Gastrocnemius medialis (tissue), 4 donors: ENCODE results near the gene CAMKV. TPM values are rescaled to one million over a fixed set of nuclear protein-coding genes. Genes with fewer than 3 reads are reported as not detected.

Source experiments
- ATAC-seq, 2 donors: fragments of 150-250 bp; one replicate each; pipeline ENCODE4 v1.9.1; 2016
- DNase-seq, 2 donors: peaks; one replicate each; pipeline ENCODE4 v3.0.0-alpha.2; 2019
- H3K27ac ChIP-seq, 4 donors: fragments of 200-600 bp; sonication (generic); 1 replicate in 1 of 4; 2 replicates in 3 of 4; pipeline ENCODE4 v1.5.1; 2016 to 2018; ENCODE audit warnings: mild to moderate bottlenecking in 2 of 4, moderate library complexity in 1 of 4
- H3K27me3 ChIP-seq, 3 donors: fragments of 200-600 bp; sonication (generic) in 2 of 3; 1 replicate in 1 of 3; 2 replicates in 2 of 3; pipeline versions ENCODE4 v1.5.1 to v1.6.0; 2016 to 2019; ENCODE audit warnings: mild to moderate bottlenecking in 1 of 3, moderate library complexity in 1 of 3
- H3K36me3 ChIP-seq, 2 donors: fragments of 200-600 bp; sonication (generic) in 1 of 2; one replicate each; pipeline ENCODE4 v1.5.1; 2017 to 2018
- H3K4me1 ChIP-seq, 2 donors: fragments of 200-600 bp; sonication (generic) in 1 of 2; one replicate each; pipeline ENCODE4 v1.5.1; 2016 to 2017; ENCODE audit warnings: mild to moderate bottlenecking in 2 of 2
- H3K4me3 ChIP-seq, 4 donors: fragments of 200-600 bp; sonication (generic) in 3 of 4; 1 replicate in 1 of 4; 2 replicates in 3 of 4; pipeline ENCODE4 v1.5.1; 2016 to 2019; ENCODE audit warnings: mild to moderate bottlenecking in 2 of 4
- H3K9me3 ChIP-seq, 3 donors: fragments of 200-600 bp; sonication (generic) in 2 of 3; 1 replicate in 1 of 3; 2 replicates in 2 of 3; pipeline ENCODE4 v1.5.1; 2016 to 2019
- CTCF ChIP-seq, 5 experiments: fragments of 450-650 bp in 3 of 5; fragments of 200-600 bp in 2 of 5; sonication (generic) in 2 of 5; IDR thresholded peaks in 4 of 5; conservative IDR thresholded peaks in 1 of 5; 1 replicate in 4 of 5; 2 replicates in 1 of 5; pipeline ENCODE4 v1.5.1; 2016 to 2019; ENCODE audit warnings: antibody characterized with exemption in 5 of 5, mild to moderate bottlenecking in 3 of 5, moderate library complexity in 3 of 5
- POLR2A ChIP-seq, 2 donors: fragments of 450-650 bp; IDR thresholded peaks; one replicate each; pipeline ENCODE4 v1.6.1; 2017; ENCODE audit warnings: antibody characterized with exemption in 2 of 2, mild to moderate bottlenecking in 2 of 2, moderate library complexity in 2 of 2
- in situ Hi-C, 4 donors: fragments of 200-750 bp; cut with MboI; loops; one replicate each; pipeline versions ENCODE4 v1.15.0 to v1.8.0; 2017; ENCODE audit warnings: low sequenced_read_pairs in 4 of 4
- intact Hi-C: fragments of 100-400 bp; cut with DNase I; formaldehyde crosslinking; loops from one replicate; pipeline ENCODE4 v1.15.1; 2023; ENCODE audit warnings: low total_unique reads
- total RNA-seq, 4 donors: library from RNA; depleted of rRNA; stranded (reverse); fragments of >200 nt; gene quantifications; one replicate each; pipeline versions ENCODE4 v1.1.0 to v1.2.3, GENCODE V29; 2016

CAMKV gene
- total RNA-seq, 4 donors from 2014 or later = not detected

GRCh38 chr3:49841806-49842205, 27.9 kb downstream of the CAMKV start:
- H3K4me3 ChIP-seq = no peak overlapping the region
- H3K27me3 ChIP-seq = no peaks in the 10 kb centered on the region
- peaks cover 9 to 18% of the 10 kb centered on the region in 2 donors for H3K4me1 ChIP-seq
- no peaks in the 10 kb centered on the region for H3K9me3 ChIP-seq
- H3K27ac ChIP-seq = no peak overlapping the region
- TF ChIP-seq CTCF (IDR thresholded peaks at IDR 0.05 in 4 of 5, conservative IDR thresholded peaks at IDR 0.05 in 1 of 5) (no peak), POLR2A (IDR thresholded peaks at IDR 0.05) (no peak)
- ATAC-seq (no peak), DNase-seq (no peak)
- H3K36me3 ChIP-seq = no peaks in the 10 kb centered on the region
- intact Hi-C loops (loop anchor here (10.0 kb wide), 1 partner anchor 63 kb away; the partner anchor contains the start of gene MST1R), in situ Hi-C loops (loop anchor here in 2 of 4 donors (5.0 to 25.0 kb wide), 3 partner anchors 35 to 305 kb away; partner anchors contain the start of gene INKA1 (in 1 of the 2))

- peak in 1 of 5 experiments; percentile 27 for TF ChIP-seq CTCF (IDR thresholded peaks at IDR 0.05 in 4 of 5, conservative IDR thresholded peaks at IDR 0.05 in 1 of 5)
- no peak for TF ChIP-seq POLR2A (IDR thresholded peaks at IDR 0.05)
- Histone ChIP-seq H3K4me1 (peaks cover 9 to 18% of the 10 kb centered on the region in 2 donors), H3K27me3 (no peaks in the 10 kb centered on the region), H3K27ac (no peak overlapping the region), H3K4me3 (no peak overlapping the region), H3K36me3 (no peaks in the 10 kb centered on the region), H3K9me3 (no peaks in the 10 kb centered on the region)
- in situ Hi-C loops = loop anchor here in 2 of 4 donors (5.0 to 25.0 kb wide), 3 partner anchors 34 to 304 kb away; partner anchors contain the start of gene INKA1 (in 1 of the 2)
- ATAC-seq (no peak), DNase-seq (no peak)
- intact Hi-C loops = loop anchor here (10.0 kb wide), 1 partner anchor 64 kb away; the partner anchor contains the start of gene MST1R
Observed at GRCh38 chr3:49841126-49841696, 28.5 kb downstream of the CAMKV start.

GRCh38 chr3:49840388-49840787, 29.3 kb downstream of the CAMKV start:
- in situ Hi-C loops = loop anchor here in 2 of 4 donors (5.0 to 25.0 kb wide), 3 partner anchors 33 to 303 kb away; partner anchors contain the start of gene INKA1 (in 1 of the 2)
- Histone ChIP-seq H3K36me3 (no peaks in the 10 kb centered on the region), H3K4me1 (peaks cover 9 to 18% of the 10 kb centered on the region in 2 donors), H3K4me3 (no peak overlapping the region), H3K27ac (peak overlapping the region in 1 of 4 donors; percentile 76), H3K9me3 (no peaks in the 10 kb centered on the region), H3K27me3 (no peaks in the 10 kb centered on the region)
- intact Hi-C loops = loop anchor here (10.0 kb wide), 1 partner anchor 64 kb away; the partner anchor contains the start of gene MST1R
- no peak for DNase-seq
- no peak for TF ChIP-seq POLR2A (IDR thresholded peaks at IDR 0.05)
- no peak for TF ChIP-seq CTCF (IDR thresholded peaks at IDR 0.05 in 4 of 5, conservative IDR thresholded peaks at IDR 0.05 in 1 of 5)
- no peak for ATAC-seq

- peaks cover 9 to 18% of the 10 kb centered on the region in 2 donors for H3K4me1 ChIP-seq
- intact Hi-C loops (loop anchor here (1.0 kb wide), 2 partner anchors 37 to 136 kb away; no protein-coding TSS in a partner anchor), in situ Hi-C loops (loop anchor here in 2 of 4 donors (5.0 to 25.0 kb wide), 2 partner anchors 42 to 302 kb away; partner anchors contain the start of gene CDHR4 (in 1 of the 2))
- peak; percentile 90 to 94 (median 93) for TF ChIP-seq CTCF (IDR thresholded peaks at IDR 0.05 in 4 of 5, conservative IDR thresholded peaks at IDR 0.05 in 1 of 5)
- no peak for TF ChIP-seq POLR2A (IDR thresholded peaks at IDR 0.05)
- H3K4me3 ChIP-seq = no peak overlapping the region
- peak overlapping the region; percentile 3 to 76 (median 52) for H3K27ac ChIP-seq
- H3K9me3 ChIP-seq = no peaks in the 10 kb centered on the region
- ATAC-seq = peak; percentile 90 to 94
- DNase-seq = peak; percentile 56 to 70
- H3K36me3 ChIP-seq = no peaks in the 10 kb centered on the region
- H3K27me3 ChIP-seq = no peaks in the 10 kb centered on the region
Observed at GRCh38 chr3:49839193-49839809, 30.4 kb downstream of the CAMKV start.
